Mammary epithelial cell (primary cell): ENCODE measurements around the gene MARCKSL1.

Source experiments
- CTCF ChIP-seq, 2 donors: IDR thresholded peaks in 1 of 2; conservative IDR thresholded peaks in 1 of 2; 2 replicates each; pipeline ENCODE4 v1.5.1; 2011 to 2012; ENCODE audit warnings: inconsistent platforms in 2 of 2, low read length in 2 of 2, mild to moderate bottlenecking in 2 of 2, control low read depth in 1 of 2, low read depth in 1 of 2; ENCODE audit not compliant: insufficient read depth in 1 of 2; ENCODE audit errors: extremely low read depth in 1 of 2
- EZH2 ChIP-seq: IDR thresholded peaks from 2 replicates; pipeline ENCODE4 v1.6.1; 2012; ENCODE audit warnings: low read length, inconsistent platforms, borderline replicate concordance

- no peak for TF ChIP-seq EZH2
- TF ChIP-seq CTCF (conservative IDR thresholded peaks at IDR 0.05 in 1 of 2, IDR thresholded peaks at IDR 0.05 in 1 of 2; ENCODE audit: extremely low read depth in 1 of 2, insufficient read depth in 1 of 2, low read depth in 1 of 2, low read length in 2 of 2), result no peak
Measured at GRCh38 chr1:32365445-32365844, 29.4 kb upstream of the MARCKSL1 start.
